NCI-H2029 (cell line): ENCODE data around the gene CHI3L2.

ENCODE experiments used
- DNase-seq: peaks from one replicate; lab custom pipeline; 2025; lab: John Stamatoyannopoulos, UW

The CHI3L2 gene

DNA sequence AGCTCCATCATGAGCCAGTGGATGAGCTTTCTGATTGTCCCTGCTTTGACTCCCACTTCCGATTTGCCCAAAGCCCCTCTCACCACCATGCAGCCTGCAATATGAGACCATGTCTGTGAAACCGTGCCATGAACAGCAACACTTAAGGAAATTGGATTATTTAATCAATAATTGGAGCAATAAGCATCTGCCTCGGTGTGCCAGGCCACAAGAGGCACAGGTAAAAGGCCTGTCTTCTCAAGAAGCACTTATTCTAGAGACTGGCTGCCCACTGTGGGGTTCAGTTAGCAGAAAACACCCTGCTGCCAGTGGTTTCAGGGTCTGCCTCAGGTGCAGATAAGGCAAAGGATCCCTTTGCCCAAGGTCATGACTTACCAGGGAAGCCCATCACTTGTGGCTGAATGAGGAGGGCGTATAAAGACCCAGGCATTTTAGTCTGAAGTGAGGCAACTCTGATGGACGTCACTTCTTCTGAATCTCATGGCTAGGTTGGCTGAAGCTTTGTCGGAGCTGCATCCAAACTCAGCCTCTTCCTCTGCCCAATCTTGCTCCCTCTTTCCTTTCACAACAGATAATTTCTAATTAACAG, 7.1 kb upstream of the CHI3L2 start:
- DNase-seq: no peak

DNA sequence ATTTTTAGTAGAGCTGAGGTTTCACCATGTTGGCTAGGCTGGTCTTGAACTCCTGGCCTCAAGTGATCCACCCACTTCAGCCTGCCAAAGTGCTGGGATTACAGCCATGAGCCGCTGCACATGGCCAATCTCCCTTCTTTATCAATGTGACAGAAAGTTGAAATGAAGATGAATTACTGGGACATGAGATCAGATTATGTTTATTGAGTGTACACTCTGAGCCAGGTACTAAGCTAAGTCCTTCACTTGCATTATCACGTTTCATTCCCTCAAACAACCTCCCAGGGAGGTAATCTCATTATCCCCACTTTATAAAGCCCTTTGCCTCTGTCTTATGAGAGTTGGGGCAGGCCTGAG, 6.3 kb upstream of the CHI3L2 start:
- DNase-seq: peak; percentile 16

DNA sequence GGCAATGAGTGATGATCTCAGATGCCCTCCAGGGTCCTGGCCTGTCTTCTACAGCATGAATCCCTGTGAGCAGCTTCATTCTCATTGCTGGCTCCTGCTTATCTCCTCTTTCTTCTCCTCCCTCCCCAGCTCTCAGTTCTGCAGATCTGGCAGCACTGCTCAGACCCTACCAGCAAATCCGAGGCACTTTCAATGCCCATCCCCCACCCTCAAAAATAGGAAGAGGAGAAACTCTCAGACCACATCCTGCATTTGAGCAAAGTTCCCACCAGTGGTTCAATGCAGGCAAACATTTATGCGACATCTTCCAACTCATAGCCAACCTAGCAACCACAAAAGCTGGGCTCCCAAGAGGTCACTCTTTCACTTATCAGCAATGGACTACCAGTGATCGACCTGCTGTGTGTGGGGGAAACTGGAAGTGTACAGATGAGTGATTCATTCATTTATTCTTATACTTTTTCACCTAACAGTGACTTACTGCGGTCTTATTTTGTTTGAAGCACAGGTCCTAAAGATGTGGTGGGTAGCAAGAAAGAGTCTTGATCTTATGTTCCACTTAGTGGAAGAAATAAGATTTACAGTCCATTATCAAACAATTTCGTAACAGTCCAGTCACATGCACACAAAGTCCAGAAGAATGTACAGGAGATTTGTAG, 5.8 kb upstream of the CHI3L2 start:
- no peak for DNase-seq

DNA sequence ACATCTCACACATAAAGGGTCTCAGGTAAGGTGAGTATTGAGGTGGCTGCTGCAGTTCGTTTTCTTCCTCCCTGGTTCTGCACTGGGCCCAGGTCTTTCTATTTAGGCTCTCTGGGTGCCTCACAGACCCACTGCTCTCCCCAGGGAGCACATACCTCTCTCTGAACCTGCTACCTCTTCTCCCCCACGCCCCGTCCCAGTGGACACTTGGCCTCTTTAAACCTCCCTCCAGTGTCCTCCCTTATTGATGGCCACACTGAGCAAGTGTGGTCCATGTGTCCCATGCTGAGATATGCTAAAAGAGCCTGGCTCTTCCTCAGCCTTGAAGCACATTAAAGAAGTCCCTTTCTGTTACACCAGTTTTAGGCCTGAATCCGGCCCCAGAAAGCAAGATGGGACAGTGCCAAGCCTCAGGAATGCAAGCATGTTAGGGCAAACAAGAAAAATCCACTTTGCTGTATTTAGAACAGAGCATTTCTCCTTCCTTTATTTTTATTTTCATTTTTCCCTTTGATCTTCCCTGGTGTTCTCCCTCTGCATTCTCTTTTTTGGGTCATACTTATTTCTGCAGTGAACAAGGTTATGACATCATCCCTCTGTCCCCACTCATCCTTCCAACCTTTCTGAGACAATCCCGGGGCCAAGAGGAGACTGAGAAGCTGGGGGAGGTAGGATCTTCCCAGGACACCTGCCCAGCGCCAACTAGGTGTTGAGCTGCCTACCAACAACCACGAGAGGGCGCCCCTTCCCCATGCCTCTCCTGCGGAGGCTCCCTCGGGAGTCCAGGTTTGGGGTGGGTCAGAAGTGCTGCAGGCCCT, 5.0 kb upstream of the CHI3L2 start:
- DNase-seq: peak; percentile 63

DNA sequence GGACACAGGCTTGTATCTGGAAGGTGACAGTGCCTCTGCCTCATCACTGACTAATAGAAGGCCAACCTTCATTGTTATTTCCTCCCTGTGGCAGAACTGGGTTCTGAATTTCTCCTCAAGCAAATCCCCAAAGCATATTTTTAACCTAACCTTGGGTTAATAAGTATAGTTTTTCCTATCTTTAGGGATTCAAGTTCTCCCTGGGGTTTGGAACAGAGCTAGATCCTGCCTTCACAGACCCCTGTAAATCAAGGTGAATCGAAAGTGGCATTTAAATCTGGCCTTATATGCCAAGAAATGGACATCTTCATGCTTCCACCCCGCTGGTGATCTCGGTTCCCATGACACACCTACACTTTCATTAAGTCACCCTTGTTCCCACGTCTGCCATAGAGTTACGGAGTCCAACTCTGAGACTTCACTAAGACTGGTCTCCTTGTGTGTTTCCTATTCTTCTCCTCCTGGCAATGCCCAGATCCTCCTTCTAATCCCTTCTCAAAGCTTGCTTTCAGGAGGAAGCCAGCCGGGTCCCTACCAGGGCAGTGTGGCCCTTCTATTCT, 4.3 kb upstream of the CHI3L2 start:
- no peak for DNase-seq

DNA sequence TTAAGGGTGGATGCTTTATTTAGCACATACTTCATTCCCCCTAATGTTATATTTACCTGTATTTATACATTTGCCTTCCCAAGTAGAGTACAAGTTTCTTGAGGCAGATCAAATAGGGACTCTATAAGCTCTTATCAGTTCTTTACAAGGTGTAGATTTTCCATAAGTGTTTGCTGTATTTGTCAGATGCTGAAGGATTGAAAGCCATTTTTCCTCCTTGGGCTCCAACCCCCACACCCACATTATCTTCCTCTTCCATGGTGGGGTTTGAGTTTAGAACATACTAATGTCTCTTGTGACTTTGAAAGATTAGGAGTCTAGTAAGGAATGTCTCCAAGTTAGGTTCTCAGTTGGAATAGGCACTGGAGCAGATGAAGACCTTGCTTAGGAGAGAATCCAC, 2.4 kb upstream of the CHI3L2 start:
- no peak for DNase-seq

DNA sequence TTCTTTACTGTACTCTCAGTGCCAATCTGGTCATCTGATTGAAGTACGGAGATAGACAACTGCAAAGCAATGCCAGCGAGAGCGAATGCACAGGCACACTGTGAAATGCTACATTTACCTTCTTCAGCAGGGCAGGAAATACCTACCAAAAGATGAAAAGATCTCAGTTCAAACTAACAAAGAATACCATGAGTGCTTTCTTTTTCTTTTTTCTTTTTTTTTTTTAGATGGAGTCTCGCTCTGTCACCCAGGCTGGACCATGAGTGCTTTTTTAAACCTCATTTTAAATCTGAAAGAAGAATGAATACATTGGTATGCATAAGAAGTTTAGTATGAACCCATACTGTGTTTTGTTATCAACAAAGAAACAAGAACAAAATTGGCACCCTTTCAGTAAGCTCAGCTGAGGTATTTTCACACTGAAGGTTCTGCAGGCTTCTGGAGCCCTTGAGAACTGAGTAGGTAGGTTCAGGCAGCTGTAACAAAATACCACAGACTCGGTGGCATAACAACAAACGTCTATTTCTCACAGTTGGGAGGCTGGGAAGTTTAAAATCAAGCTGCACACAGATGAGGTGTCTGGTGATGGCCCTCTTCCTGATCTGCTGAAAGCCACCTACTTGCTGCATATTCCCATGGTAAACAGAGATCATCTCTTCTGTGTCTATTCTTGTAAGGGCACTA, 1.7 kb upstream of the CHI3L2 start:
- no peak for DNase-seq

DNA sequence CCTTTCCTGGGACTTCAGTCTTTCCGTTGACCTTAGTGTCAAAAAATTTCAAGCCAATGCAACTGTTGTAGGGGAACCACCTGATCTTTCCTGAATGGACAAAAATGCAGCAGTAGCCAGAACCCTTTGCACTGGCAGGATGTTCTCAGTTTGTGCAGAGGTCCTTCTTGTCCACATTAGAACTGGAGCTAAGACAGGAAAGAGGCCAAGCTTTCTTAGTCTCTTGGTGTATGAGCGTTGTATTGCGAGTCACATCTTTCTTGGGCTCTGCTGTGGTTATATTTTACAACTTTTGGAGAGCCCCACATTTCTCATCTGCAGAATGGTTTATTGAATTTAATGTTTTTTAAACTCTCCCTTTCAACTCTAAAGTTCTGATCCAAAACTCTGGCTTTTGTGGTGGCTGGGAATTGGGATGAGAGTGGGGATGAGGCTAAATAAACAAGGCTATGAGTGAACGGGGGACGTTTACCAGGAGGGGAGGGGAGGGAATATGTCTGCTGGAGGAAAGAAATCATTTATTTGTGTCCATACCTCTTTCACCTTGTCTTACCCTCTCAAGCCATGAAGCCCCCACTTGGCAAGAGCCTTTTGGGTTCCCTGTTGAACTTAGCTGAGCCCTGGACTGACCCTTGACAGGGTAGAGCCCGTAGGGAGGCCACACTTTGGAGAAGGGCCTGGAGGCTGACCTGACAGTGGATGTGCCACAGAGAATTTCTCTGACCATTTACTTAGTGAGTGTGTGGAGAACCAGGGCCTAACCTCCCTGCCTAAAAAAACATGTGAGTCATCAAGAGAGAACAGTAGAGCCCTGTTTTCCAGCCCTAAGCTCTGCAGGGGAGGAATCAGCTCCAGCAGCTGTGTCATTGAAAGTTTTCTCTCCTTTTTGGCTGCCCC, 586 bp downstream of the CHI3L2 start:
- DNase-seq: no peak

DNA sequence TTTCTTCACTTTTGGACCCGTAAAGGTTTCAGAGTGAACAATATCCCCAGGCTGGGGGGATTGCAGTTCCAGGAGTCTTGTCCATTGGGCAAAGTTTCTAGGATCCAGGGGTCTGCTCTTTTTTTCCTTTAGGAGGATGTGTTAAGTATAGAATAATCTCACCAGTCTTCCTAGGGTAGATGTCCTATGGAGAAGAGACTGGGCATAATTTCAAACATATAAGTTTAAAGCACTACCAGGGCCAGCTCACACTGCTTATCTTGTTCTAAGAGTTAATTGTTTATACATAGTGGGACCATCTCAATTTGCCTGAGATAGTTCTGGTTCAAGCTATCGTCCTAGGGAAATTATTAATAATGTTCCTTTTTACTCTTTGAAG, 1.2 kb downstream of the CHI3L2 start:
- no peak for DNase-seq

DNA sequence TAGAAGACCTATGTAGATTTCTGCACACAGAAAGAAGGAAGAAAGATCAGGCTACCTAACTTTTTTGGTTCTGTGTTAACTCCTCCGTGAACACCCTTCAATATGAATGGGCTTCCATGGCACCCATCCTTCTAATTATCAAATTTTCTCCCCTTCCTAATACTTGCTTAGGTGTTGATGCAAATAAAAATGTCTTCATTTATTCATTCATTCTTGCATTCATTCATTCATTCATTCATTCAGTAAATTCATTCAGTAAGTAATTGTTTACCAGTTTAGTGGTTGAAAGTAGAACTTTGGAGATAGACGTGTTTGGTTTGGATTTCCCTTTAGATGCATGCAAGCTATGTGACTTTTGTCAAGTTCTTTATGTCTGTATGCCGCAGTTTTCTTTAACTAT, 4.6 kb downstream of the CHI3L2 start:
- DNase-seq: no peak

DNA sequence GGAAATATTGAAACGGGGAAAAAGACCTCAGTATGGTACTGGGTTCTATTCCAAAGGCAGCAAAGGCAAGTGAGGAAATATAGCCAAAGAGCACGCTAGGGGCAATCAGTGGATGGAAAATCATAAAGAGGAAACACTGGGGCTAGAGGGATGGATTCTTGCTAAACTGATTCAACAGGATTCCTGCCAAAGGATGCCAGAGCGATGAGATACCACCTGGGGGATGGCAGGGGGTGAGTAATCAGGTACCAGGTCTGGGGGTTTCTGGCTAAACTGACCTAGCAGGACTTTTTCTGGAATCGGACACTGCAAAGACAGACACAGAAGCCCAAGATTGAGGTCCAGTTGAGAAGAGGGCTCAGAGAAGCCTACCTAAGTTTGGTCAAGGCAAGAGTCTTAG, 6.7 kb downstream of the CHI3L2 start:
- DNase-seq: no peak

DNA sequence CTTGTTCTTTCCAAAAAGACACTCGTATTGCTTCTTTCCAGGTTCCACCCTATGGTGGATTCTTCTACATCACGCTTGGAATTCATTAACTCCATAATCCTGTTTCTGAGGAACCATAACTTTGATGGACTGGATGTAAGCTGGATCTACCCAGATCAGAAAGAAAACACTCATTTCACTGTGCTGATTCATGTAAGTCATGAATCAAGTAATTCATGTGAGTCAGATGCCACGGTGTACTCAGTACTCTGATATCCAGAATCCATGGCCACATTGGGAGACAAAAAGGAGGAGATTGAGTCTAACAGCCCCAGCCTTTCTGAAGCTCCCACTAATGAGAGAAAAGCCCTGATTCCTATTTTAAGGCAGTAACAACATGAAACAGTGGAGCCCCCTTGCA, 7.4 kb downstream of the CHI3L2 start:
- no peak for DNase-seq

DNA sequence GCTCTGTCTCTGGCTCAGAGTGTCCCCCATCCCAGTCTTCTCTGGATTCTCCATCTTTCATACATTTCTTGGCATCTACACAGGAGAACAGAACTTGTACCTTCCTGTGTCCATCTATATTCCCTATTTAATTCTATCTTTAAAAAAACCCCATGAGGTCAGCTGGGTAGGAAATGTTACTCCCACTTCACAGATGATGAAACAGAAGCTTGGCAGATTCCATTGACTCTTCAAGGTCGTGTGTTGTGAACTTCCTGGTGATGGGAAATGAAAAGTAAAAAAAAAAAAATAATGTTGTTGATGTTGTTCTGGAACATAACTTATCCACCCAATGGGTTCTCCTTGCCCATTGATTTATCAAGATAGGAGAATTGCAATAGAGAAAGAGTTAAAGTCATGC, 8.9 kb downstream of the CHI3L2 start:
- no peak for DNase-seq

DNA sequence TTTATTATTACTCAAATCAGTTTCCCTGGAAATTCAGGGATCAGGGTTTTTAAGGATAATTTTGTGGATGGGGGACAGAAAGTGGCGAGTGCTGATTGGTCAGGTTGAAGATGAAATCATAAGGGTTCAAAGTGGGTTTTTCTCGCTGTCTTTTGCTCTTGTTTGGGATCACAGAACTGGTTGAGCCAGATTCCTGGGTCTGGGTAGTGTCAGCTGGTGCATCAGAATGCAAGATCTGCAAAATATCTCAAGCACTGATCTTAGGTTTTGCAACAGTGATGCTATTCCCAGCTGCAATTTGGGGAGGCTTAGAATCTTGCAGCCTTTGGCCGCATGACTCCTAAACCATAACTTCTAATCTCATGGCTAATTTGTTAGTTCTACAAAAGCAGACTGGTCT, 9.3 kb downstream of the CHI3L2 start:
- DNase-seq: no peak

DNA sequence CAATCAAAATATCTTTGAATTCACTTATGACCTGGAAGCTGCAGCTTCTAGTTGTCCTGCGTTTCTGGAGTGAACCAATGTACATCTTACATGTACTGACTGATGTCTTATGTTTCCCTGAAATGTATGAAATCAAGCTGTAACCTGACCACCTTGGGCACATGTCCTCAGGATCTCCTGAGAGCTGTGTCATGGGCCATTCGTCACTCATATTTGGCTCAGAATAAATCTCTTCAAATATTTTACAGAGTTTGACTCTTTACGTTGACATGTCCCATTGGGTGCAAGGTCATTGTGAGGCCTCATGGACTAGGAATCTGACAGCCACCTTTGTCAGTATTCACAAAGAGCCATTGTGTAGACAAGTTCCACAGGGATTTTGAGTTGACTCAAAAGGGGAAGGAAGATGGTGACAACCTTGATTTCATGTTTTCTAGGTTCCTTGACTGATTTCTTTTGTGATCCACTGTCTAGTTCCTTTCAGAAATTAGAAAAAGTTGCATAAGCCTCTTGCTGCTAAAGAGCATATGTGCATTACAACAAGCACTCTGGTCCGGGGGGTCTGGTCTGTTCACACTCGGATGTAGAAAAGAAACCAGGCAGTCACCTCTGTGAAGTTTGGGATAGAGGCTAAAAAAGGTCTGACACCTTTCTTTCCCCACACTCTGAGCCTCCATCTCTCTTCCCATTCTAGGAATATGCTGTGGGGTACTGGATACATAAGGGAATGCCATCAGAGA, 10.7 kb downstream of the CHI3L2 start:
- no peak for DNase-seq

DNA sequence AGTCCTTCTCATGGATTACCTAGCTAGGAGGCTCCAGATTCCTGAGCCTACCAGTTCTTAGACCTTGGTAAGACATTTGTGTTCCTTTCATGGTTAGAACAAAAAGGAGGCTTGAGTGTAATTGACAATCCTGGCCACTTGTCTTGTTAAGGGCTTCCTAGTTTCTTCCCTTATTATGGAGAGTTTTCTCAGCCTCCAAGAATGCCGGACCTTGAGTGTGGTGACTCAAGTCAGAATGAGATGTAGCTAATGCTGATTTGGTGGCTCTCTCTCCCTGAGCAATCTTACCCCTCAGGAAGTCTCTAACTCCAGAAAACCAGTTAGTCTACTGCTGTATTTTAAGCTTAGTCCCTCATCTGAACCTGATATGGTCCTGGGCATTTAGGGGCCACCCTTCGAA, 14.3 kb downstream of the CHI3L2 start:
- DNase-seq: no peak

DNA sequence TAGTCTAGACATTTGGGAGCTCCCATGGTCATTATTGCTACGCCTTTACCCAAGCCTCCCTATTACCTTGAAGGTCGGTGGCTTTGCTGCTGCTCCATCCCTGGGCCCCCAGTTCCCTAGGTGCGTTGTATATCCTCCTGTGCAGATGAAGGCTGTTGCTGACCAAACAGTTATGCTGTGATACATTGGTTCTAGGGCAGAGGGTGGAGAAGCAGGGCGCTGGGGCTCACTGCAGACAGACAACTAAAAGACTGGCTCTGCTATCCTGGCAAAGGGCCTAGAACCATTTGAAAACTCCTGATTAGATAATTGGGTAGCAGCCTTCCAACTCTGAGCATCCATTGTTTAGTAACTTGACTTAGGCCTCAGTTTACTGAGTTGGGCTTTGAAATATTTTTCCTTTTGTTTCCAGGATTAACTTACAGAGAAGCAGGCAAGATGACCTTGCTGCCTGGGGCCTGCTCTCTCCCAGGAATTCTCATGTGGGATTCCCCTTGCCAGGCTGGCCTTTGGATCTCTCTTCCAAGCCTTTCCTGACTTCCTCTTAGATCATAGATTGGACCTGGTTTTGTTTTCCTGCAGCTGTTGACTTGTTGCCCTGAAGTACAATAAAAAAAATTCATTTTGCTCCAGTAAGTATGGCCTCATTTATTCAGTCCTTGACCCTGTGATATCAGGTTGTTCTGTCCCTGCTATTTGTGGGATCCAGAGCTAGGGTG, 15.5 kb downstream of the CHI3L2 start:
- DNase-seq: no peak

DNA sequence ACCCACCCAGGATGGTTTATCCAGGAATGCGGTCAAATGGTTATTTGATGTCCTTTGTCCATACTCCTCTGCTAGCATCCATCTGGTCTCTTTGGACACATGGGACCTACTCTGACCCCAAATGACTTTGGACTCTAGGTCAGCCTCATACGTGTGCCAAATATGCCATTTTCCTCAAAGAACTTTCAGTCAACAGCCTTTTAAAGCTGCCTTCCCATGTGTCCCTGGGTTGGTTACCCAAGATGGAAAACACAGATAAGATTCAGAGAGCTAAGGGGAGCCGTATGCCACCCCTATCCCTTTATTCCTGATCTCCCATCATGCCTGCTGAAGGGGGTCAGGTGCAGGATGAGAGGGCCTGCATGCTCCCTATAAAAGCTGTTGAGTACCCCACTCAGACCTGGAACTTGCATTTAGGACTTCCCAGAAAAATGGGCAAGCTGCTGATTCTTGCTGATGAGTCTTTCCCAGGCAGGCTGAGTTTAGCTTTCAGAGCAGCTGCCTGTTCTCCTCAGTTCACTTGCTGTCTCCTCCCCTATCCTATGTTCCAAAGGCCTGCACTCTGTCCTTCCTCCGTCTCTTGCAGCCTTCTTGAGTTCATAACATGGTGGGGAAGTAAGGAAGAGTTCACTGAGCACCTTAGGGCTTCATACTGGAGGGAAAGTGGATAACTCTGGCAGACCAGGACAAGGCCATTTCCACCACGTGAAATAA, 19.8 kb downstream of the CHI3L2 start:
- DNase-seq: no peak

DNA sequence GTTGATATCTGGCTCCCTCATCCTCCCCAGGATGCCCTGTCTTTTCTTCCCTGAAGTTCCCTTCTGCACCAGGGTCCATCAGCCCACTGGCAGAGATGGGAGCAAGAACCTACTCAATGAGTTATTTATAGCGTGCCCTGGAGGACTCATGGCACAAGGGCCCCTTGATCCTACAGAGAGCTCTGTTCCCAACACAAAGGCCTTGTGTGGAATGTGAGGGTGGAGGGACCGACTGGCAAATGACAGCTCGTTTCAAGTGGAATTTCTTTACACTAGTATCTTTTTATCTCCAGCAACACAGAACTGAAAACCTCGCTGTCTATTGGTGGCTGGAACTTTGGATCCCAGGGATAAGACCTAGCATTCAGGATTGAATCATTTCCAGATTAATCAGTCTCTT, 22.4 kb downstream of the CHI3L2 start:
- no peak for DNase-seq

DNA sequence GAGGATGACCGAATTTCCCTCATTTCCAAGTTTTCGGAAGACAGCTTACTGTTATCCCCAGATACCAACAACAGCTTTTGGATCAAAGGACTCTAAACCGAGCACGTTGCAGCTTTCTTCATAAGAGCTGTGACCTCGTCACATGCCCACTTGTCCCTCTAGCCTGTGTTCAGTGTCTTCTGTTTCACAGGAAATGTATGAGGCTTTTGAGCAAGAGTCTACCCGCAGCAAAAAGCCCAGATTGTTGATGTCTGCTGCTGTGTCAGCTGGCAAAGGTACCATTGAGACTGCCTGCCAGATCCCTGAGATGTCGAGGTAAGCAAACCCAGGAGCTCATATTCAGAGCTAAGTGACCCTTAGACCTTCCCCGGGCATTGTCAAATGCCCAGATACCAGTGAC, 24.1 kb downstream of the CHI3L2 start:
- no peak for DNase-seq
